Measurements from ENCODE around the gene SCP2.

SCP2 gene

DNA sequence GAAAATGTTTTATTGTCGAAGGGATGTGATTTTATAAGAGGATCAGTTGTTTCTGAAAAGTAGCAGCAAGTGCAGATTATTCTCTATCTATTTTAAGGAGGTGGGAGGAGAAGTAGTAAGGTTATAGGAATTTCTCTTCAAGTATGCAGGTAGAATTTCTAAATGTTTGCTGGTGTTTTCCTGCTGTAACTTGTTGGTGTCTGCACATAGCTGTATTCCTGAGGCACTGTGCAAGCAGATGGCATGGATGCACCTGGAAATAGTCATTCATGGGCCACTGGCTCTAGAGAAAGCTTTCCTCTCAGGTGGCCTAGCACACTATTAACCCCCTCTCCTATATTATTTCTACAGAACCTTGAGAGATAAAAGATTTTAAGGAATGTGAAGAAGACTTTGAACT lies 104.7 kb downstream of the SCP2 start:
- DNase-seq (ENCODE audit: low spot score): no peak

- DNase-seq (ENCODE audit: low spot score): no peak
These were observed 110.1 kb downstream of the SCP2 start for GRCh38 chr1:53037159-53037558.

DNA sequence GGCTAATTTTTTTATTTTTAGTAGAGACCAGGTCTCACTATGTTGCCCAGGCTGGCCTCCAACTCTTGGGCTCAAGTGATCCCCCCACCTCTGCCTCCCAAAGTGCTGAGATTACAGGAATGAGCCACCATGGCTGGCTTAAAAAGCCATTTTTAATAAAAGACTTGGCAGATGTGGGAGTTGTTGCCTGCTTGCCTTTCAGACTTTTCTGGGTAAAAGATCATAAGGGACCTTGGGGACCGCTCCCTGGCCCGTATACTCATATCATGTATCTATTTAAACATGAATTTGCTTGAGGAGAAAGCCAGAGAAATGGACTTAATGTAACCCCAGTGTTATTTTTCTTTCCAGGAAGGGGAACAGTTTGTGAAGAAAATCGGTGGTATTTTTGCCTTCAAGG lies 111.5 kb downstream of the SCP2 start:
- no peak for DNase-seq (ENCODE audit: low spot score)

GRCh38 chr1:53043271-53043670 lies 116.2 kb downstream of the SCP2 start:
- no peak for DNase-seq (ENCODE audit: low spot score)

DNA sequence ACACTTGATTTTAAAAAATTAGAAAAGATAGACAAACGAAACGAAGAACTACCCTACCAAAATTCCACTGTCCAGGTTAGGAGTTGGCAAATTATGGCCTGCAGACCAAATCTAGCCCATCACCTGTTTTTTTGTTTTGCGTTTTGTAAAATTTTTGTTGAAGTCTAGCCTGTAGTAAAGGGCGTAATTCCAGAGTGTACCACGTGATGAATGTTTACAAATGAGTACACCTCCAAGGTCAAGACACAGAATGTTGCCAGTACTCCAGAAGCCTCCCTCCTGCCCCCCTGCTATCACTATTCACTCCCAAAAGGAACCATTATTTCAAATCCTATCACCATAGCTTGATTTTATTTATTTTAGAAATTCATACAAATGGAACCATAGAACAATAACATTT lies 117.8 kb downstream of the SCP2 start:
- no peak for DNase-seq (ENCODE audit: low spot score)

DNA sequence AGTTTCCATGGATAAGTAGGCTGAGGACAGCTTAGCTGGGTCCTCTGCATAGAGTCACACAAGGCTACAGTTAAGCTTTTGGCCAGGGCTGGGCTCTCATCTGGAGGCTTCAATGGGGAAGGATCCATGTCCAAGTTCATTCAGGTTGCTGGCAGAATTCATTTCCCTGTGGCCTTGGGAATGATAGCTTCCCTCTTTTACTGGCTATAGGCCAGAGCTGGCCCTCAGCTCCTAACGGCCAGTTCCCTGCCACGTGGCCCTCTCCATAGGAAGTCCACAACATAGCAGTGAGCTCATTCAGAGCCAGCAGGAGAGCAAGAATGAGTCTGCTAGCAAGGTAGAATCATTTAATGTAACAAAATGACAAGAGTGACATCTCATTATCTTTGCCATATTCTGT lies 119.9 kb downstream of the SCP2 start:
- DNase-seq (ENCODE audit: low spot score): no peak

DNA sequence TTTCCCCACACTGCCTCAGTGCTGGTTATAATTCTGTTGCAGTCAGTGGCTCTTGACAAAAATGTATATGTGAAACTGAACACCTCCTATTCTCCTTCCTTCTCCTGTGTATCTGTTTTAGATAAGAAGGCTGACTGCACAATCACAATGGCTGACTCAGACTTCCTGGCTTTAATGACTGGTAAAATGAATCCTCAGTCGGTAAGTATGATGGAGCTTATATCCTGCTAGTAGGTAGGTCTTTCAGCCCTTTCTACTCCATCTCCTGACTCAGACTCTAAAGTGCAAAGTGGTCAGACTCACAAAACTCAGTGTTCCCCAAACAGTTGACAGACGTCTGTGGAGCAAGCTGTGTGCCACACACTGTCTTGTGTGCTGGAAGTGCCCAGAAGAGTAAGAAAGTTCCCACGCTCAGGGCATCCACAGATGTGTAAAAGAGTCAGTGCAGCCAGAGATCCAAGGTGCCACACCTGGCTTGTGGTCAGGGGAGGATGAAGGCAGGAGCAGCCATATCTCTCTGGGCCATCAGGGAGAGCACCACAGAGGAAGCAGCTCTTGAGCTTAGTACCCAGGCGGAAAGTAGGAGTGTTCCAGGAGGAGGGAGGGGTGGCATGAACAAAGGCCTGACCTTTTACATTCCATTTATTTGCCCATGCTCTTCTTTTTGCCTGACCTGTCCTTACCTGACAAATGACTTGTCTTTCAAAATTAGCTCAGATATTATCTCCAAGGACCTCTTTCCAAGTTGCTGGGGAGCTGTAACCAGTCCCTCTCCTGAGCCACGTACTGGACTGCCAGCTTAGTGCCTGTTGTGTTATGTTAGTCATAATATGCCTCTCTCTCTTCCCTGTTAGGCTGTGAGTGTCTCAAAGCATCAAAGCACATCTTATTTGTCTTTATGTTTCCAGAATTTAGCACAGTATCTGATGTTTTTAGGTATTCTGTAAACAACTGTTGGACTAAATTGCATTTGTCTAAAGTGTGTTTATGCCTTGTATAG lies 121.0 kb downstream of the SCP2 start:
- no peak for DNase-seq (ENCODE audit: low spot score)

GRCh38 chr1:53048960-53049573 lies 122.0 kb downstream of the SCP2 start:
- DNase-seq (ENCODE audit: low spot score): peak; percentile 50

DNA sequence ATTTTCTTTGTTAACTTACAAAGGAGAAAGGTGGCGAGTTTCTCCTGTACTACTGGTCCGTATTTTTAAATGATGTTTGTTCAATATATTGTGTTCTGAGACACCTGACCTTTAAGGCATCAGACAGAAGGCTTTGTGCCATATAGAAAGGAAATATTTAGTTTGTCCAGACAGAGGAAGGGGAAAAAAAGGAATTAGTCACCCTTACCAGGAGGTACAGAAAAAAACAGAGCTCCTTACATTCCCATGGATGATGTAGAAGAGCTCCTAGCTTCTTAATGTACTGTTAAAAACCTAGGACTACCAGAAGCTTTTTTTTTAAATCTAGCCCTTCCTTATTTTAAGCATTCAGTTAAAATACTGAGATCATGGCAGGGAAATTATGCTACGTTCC lies 122.5 kb downstream of the SCP2 start:
- no peak for DNase-seq (ENCODE audit: low spot score)

- DNase-seq (ENCODE audit: low spot score): no peak
These were observed 123.2 kb downstream of the SCP2 start for GRCh38 chr1:53050310-53050709.

DNA sequence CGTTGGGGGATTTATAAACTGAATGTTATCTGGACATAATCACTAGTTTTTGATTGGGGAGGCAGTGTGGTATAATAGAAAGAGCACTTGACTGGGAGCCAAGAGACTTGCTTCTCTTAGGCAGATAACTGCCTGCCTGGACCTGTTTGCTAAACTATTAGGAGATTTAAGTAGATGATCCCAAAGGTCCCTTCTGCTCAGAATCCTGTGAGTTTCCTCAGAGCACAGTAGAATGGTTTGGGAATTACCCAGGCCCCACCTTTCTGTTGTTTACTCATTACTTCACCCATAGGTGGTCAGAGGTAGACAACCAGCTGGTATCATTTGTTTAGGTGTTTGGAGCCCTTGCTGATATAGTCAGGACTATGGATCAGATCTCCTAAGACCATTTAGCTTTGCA lies 124.6 kb downstream of the SCP2 start:
- no peak for DNase-seq (ENCODE audit: low spot score)

DNA sequence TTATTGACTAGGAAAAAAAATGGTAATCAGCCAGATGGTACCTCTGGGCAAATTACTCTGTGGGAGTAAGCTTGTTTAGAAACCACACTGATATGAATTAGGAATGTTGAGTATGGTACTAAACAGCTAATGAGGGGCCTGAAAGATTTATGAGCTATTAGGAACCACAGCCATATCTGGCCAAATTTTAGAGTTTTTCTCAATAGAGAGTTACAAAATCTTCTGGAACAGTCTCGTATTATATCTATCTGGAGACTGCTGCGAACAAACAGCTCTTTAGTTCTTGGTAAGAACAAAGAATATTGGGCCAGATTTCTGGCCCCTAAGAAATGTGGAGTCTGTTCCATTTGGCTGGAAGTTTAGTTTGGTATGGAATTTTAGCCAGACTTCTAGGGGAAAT lies 130.1 kb downstream of the SCP2 start:
- DNase-seq (ENCODE audit: low spot score): no peak

DNA sequence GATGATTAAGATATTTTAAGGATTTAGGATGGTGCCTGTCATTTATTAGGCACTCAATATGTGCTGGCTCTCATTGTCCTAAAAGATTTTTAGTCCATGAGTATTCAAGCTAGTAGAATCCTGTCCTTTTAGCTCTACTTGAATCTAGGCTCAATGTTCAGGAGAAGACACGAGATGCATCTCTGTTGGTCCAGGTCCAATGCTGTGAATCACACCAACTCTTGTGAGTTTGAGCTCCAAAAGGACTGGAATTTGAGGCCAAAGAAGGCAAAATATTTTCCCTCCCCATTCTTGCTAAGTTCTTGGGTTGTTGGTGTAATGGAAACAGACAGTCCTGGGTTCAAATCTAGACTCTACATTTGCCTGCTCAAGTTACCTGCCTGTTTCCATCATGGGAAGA lies 133.5 kb downstream of the SCP2 start:
- no peak for DNase-seq (ENCODE audit: low spot score)

DNA sequence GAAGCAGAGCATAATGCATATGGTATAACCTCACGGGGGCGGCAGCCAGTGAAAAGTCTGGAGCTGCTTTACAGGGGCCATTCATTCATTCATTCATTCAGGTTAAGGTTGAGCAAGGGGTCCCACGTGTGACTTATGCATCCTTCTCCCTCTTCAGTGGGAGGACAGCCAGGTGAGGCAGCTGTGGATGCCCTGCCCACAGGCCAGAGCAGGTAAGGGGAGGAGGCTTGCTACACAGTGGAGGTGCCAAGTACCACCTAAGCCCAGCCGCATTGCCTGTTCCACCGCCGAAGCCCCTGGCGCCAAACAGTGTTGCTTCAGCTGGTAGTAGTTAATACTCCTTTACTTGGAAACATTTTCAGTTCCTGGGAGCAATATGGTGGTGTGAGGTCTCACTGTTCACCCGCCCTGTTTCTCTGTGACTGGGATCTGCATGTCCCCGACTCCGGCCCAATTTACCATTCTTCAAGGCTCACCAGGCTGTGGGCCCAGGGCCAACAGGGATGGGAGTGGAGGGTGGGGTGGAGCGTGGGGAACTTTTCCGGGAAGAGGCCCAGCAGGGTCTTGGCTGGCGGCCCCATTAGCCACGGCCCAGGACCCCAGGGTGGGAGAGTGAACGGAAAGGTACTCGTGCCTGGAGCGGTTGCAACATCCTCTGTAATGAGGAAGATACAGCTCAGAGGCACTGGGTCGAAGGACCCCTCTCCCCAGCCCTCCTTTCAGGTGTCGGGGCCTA lies 134.2 kb downstream of the SCP2 start:
- DNase-seq (ENCODE audit: low spot score): no peak

GRCh38 chr1:53061859-53062707 lies 135.0 kb downstream of the SCP2 start, which contains the start of gene PODN:
PODN (plus strand) TSS chr1:53062213; CDS start chr1:53069856, 7,643 bp downstream.
- DNase-seq (ENCODE audit: low spot score): no peak

DNA sequence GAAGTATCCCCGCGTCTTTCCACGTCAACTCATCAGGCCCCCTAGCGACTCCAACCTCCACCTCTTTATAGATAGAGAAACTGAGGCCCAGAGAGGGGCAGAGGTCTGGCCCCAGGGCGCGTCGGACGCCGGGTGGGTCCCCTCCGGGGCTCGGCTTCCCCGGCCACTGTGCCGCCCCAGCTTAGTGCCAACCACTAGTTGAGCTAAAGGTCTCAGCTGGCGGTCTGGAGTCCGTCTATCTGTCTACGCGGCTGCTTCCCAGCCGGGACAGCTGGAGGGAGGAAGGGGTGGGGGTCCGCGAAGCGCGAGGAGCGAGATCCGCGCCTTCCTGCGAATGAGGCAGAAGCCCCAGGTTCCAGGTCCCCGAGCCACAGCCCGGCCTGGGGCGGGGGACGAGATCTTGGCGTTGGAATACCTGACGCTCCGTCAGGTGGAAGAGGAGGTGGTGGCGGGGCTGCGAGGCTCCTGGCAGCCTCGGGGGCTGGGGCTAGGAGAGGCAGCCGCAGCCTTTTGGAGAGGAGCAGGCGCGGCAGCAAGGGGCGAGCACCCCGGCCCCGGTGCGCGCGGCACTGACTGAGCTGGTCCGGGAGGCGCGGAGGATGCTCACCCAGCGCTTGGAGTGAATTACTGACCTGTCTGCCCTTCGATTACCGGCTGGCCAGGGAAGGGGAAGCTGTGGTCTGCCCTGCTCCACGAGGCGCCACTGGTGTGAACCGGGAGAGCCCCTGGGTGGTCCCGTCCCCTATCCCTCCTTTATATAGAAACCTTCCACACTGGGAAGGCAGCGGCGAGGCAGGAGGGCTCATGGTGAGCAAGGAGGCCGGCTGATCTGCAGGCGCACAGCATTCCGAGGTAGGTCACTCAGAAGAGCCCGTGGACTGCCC lies 135.9 kb downstream of the SCP2 start:
- no peak for DNase-seq (ENCODE audit: low spot score)

DNA sequence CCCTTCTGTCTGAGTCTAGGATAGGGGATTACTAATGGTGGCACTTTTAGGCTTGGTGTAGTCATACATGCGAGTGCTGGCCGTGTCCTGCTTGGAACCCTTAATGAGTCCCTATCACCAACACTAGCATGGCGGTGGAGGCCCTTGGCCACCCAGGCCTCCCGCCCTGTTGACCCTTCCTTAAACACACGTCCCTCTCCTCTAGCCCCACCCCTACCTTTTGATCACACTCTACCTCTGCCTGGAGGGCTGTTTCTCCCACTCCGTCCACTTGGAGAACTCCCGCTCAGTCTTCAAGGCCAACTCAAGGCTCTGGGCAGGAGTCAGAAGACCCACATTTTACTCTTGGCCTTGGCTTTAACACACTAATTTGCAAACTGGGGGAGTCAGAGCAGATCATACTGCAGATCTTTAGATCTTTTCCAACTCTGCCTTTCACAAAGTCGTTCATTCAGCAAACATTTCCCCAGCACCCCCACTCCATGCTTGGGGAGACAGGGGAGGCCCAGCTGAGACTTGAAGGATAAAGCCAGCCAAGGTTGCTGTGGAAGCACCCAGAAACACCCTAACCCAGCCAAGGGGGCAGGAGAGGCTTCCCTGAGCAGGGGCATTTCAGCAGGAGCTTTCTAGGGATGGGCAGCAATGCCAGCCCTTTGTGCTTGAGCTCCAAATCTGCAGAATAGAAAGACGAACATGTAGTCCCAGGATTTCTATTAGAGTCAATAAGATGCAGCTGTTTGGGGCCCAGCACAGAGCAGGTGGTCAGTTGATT lies 136.9 kb downstream of the SCP2 start:
- DNase-seq (ENCODE audit: low spot score): no peak

DNA sequence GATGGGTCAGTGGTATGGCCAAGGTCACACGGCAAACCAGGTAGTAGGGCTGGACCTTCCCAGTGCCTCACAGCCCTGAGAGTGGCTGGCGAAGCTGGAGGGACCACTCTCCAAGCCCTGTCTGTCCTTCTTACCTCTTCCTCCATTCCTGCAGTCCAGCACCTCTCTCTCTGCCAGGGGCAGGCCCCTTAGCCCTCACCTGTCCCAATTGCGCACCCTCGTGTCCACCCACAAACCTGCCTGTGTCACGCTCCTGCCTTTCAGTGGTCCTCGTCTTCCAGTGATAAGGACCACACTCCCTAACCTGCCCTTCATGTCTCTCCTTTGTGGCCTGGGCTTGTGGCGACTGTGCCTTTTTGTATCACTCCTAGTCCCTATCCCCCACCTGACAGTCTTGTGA lies 138.3 kb downstream of the SCP2 start:
- no peak for DNase-seq (ENCODE audit: low spot score)

DNA sequence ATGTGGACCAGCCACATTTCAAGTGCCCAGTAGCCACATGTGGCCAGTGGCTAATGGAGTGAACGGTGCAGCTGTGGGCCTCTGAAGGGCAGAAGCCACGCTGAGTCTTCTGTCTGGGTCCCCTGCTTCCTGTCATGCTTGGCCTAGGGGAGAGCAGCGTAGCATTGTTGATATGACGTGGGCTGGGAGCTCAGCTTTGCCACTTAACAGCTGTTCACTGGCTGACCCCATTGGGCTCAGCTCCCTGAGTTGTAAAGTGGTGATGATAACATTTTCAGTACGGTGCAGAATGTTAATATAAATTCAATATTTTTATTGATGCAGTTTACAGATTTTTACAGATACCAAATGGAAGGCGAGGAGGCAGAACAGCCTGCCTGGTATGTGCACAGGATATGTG lies 139.4 kb downstream of the SCP2 start:
- no peak for DNase-seq (ENCODE audit: low spot score)
